Transverse colon (tissue), 4 donors: ENCODE measurements around the gene B3GNT8. TPM values are rescaled to one million over a fixed set of nuclear protein-coding genes. Genes with fewer than 3 reads are reported as not detected.

Source experiments
- DNase-seq: peaks from one replicate; pipeline ENCODE4 v3.0.0-alpha.2; 2019
- H3K27ac ChIP-seq, 4 donors: fragments of 200-600 bp; sonication (generic); 2 replicates each; pipeline ENCODE4 v1.5.1; 2016 to 2018; ENCODE audit warnings: inconsistent platforms in 4 of 4
- H3K27me3 ChIP-seq: fragments of 200-600 bp; sonication (generic); 2 replicates; pipeline ENCODE4 v1.5.1; 2017; ENCODE audit warnings: inconsistent platforms
- H3K36me3 ChIP-seq, 4 donors: fragments of 200-600 bp; sonication (generic); 2 replicates each; pipeline ENCODE4 v1.5.1; 2017 to 2019; ENCODE audit warnings: inconsistent platforms in 4 of 4
- H3K4me1 ChIP-seq, 4 donors: fragments of 200-600 bp; sonication (generic); 2 replicates each; pipeline ENCODE4 v1.5.1; 2017 to 2020; ENCODE audit warnings: inconsistent platforms in 4 of 4
- H3K4me3 ChIP-seq, 4 donors: fragments of 200-600 bp; sonication (generic); 1 replicate in 1 of 4; 2 replicates in 3 of 4; pipeline versions ENCODE4 v1.5.1 to v1.6.1; 2017 to 2019; ENCODE audit warnings: inconsistent platforms in 4 of 4
- H3K9me3 ChIP-seq, 2 donors: fragments of 200-600 bp; sonication (generic); 2 replicates each; pipeline ENCODE4 v1.5.1; 2017 to 2019; ENCODE audit warnings: inconsistent platforms in 2 of 2
- CTCF ChIP-seq, 5 experiments: fragments of 200-600 bp in 3 of 5; fragments of 450-650 bp in 2 of 5; sonication (generic) in 3 of 5; IDR thresholded peaks; 1 replicate in 2 of 5; 2 replicates in 3 of 5; pipeline ENCODE4 v1.5.1; 2016 to 2017; ENCODE audit warnings: antibody characterized with exemption in 5 of 5, inconsistent platforms in 3 of 5, mild to moderate bottlenecking in 2 of 5, moderate library complexity in 1 of 5
- EP300 ChIP-seq: sonication (generic); formaldehyde crosslinking; IDR thresholded peaks from one replicate; pipeline ENCODE4 v1.6.1; 2017; ENCODE audit warnings: antibody characterized with exemption, low read depth
- POLR2A ChIP-seq: fragments of 450-650 bp; IDR thresholded peaks from one replicate; pipeline ENCODE4 v1.6.1; 2016; ENCODE audit warnings: antibody characterized with exemption, mild to moderate bottlenecking, moderate library complexity
- POLR2AphosphoS5 ChIP-seq, 3 donors: sonication (generic); formaldehyde crosslinking; IDR thresholded peaks; one replicate each; pipeline ENCODE4 v1.6.1; 2016; ENCODE audit warnings: antibody characterized with exemption in 3 of 3
- WGBS, 2 donors: methylation state at CpG; one replicate each; pipeline ENCODE4 v1.1.5; 2018; ENCODE audit warnings: low coverage in 1 of 2; 5-methylcytosine and 5-hydroxymethylcytosine counted together
- in situ Hi-C, 4 donors: fragments of 200-750 bp; cut with MboI; loops; one replicate each; pipeline versions ENCODE4 v1.15.0 to v1.15.1; 2017; ENCODE audit warnings: low sequenced_read_pairs in 3 of 4, low pct_ligation_motif_present in 1 of 4, low pct_unique_long_range_greater_than_20kb in 1 of 4
- intact Hi-C: fragments of 100-400 bp; cut with DNase I; formaldehyde crosslinking; loops from one replicate; pipeline ENCODE4 v1.15.1; 2023; ENCODE audit warnings: low total_unique reads
- total RNA-seq, 4 donors: library from RNA; depleted of rRNA; stranded (reverse); fragments of >200 nt; gene quantifications; one replicate each; pipeline ENCODE4 v1.1.0, GENCODE V29; 2016

Gene B3GNT8
- total RNA-seq, 4 donors from 2014 or later = 18.5 to 225 (median 49.1) TPM

GRCh38 chr19:41427647-41428480 is 690 bp upstream of the B3GNT8 start:
- Histone ChIP-seq H3K4me1 (peaks cover 19 to 45% (median 38%) of the 10 kb centered on the region in 4 donors), H3K9me3 (no peaks in the 10 kb centered on the region), H3K36me3 (peaks cover 0 to 2% (median under 1%) of the 10 kb centered on the region in 4 donors), H3K27me3 (no peaks in the 10 kb centered on the region), H3K4me3 (peak overlapping the region; percentile 46 to 68 (median 50)), H3K27ac (peak overlapping the region; percentile 86 to 94 (median 90))
- DNase-seq = peak; percentile 45
- TF ChIP-seq EP300 (no peak), CTCF (IDR thresholded peaks at IDR 0.05) (no peak), POLR2AphosphoS5 (IDR thresholded peaks at IDR 0.05) (no peak), POLR2A (no peak)
- intact Hi-C loops = no loop called here
- in situ Hi-C loops = no loop called here
- 7 to 10% methylated on average over 11 to 23 of the region's 23 CpGs for WGBS, 2 donors

GRCh38 chr19:41426116-41426841 is 895 bp downstream of the B3GNT8 start:
- H3K27ac ChIP-seq = peak overlapping the region; percentile 86 to 94 (median 90)
- WGBS, 2 donors = 64% methylated on average over 36 of the region's 36 CpGs; no CpG with 5 or more reads in 1 of the 2 donors
- peak overlapping the region; percentile 46 to 74 (median 60) for H3K4me3 ChIP-seq
- TF ChIP-seq CTCF (IDR thresholded peaks at IDR 0.05) (no peak), EP300 (no peak), POLR2AphosphoS5 (IDR thresholded peaks at IDR 0.05) (no peak), POLR2A (no peak)
- peaks cover 20 to 54% (median 46%) of the 10 kb centered on the region in 4 donors for H3K4me1 ChIP-seq
- in situ Hi-C loops (no loop called here), intact Hi-C loops (no loop called here)
- H3K36me3 ChIP-seq = peaks cover 0 to 6% (median 2%) of the 10 kb centered on the region in 4 donors
- no peaks in the 10 kb centered on the region for H3K27me3 ChIP-seq
- H3K9me3 ChIP-seq = no peaks in the 10 kb centered on the region
- no peak for DNase-seq

- H3K36me3 ChIP-seq = peaks cover 0 to 6% (median 2%) of the 10 kb centered on the region in 4 donors
- no peaks in the 10 kb centered on the region for H3K27me3 ChIP-seq
- peaks cover 24 to 62% (median 53%) of the 10 kb centered on the region in 4 donors for H3K4me1 ChIP-seq
- intact Hi-C loops (no loop called here), in situ Hi-C loops (no loop called here)
- TF ChIP-seq CTCF (IDR thresholded peaks at IDR 0.05) = no peak
- no peak for TF ChIP-seq POLR2A
- TF ChIP-seq EP300 = no peak
- TF ChIP-seq POLR2AphosphoS5 (IDR thresholded peaks at IDR 0.05) = no peak
- no peaks in the 10 kb centered on the region for H3K9me3 ChIP-seq
- WGBS, 2 donors = 61% methylated on average over 13 of the region's 28 CpGs; no CpG with 5 or more reads in 1 of the 2 donors
- H3K27ac ChIP-seq = peak overlapping the region; percentile 86 to 94 (median 90)
- DNase-seq = peak; percentile 25
- peak overlapping the region in 3 of 4 donors; percentile 46 to 68 (median 52) for H3K4me3 ChIP-seq
Observed at GRCh38 chr19:41425174-41426115, 1.7 kb downstream of the B3GNT8 start.
